SK-N-SH (cell line): Measurements from ENCODE around the gene PPM1F.

ENCODE experiments used
- JUND ChIP-seq: IDR thresholded peaks from 2 replicates; pipeline ENCODE4 v1.4.0; 2012
- TF ChIP-seq, protein P1 (sequence below): IDR thresholded peaks from 2 replicates; pipeline ENCODE4 v1.6.1; 2012; ENCODE audit warnings: mild to moderate bottlenecking, low read depth, low read length, moderate library complexity

DNA sequence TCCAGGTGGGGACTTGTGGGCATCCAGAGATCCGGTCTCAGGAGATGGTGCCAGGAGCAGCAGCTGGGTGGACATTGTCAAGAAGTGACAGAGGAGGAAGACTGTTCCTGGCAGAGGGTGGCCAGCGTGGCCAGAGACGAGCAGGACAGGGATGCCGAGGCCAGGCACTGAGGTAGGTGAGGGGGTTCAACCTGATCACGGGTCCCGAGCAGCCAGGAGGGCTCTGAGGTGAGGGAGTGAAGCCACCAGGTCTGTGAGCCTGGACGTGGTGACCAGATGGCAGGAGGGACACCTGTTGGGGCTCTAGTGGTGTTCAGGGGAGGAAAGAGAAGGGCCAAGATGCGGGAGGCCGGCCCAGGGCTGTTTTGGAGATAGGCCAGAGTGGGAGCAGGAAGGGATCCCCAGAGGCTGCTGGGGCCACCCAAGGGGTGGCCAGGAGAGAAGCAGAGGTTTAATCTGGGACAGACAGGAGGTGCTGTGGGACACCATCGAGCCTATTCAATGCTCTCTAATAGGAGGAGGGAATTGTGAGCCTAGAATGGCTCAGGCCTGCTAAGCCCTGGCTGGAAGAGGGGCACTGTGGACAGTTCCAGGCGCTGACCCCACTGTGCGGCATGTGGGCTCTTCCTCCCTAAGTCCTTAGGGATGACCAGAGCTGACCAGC lies 6.3 kb downstream of the PPM1F start:
- TF ChIP-seq, protein P1, sequence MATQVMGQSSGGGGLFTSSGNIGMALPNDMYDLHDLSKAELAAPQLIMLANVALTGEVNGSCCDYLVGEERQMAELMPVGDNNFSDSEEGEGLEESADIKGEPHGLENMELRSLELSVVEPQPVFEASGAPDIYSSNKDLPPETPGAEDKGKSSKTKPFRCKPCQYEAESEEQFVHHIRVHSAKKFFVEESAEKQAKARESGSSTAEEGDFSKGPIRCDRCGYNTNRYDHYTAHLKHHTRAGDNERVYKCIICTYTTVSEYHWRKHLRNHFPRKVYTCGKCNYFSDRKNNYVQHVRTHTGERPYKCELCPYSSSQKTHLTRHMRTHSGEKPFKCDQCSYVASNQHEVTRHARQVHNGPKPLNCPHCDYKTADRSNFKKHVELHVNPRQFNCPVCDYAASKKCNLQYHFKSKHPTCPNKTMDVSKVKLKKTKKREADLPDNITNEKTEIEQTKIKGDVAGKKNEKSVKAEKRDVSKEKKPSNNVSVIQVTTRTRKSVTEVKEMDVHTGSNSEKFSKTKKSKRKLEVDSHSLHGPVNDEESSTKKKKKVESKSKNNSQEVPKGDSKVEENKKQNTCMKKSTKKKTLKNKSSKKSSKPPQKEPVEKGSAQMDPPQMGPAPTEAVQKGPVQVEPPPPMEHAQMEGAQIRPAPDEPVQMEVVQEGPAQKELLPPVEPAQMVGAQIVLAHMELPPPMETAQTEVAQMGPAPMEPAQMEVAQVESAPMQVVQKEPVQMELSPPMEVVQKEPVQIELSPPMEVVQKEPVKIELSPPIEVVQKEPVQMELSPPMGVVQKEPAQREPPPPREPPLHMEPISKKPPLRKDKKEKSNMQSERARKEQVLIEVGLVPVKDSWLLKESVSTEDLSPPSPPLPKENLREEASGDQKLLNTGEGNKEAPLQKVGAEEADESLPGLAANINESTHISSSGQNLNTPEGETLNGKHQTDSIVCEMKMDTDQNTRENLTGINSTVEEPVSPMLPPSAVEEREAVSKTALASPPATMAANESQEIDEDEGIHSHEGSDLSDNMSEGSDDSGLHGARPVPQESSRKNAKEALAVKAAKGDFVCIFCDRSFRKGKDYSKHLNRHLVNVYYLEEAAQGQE: no peak
- TF ChIP-seq JUND: no peak
